ENCODE measurements around the gene DNAJC16. TPM values are rescaled to one million over a fixed set of nuclear protein-coding genes. Genes with fewer than 3 reads are reported as not detected.
"Not testable (repeated sequence)": the region's sequence is repeated elsewhere in the genome, so short reads cannot be mapped to it uniquely, and the experiment has no call there.

Gene DNAJC16
- total RNA-seq, 1 donor from 2014 or later = 11.0 TPM

- no peak for DNase-seq (ENCODE audit: low spot score)
- intact Hi-C loops (cut with DNase I) = no loop called here
Measured at GRCh38 chr1:15571266-15571665, 44.6 kb downstream of the DNAJC16 start.

- intact Hi-C loops (cut with DNase I) = no loop called here
- no peak for DNase-seq (ENCODE audit: low spot score)
Measured at GRCh38 chr1:15573477-15573876, 46.8 kb downstream of the DNAJC16 start.

- intact Hi-C loops (cut with DNase I) = no loop called here
- no peak for DNase-seq (ENCODE audit: low spot score)
Measured at GRCh38 chr1:15574741-15575140, 48.1 kb downstream of the DNAJC16 start.

- intact Hi-C loops (cut with DNase I) = no loop called here
Measured at GRCh38 chr1:15575549-15576150, 49.0 kb downstream of the DNAJC16 start.

GRCh38 chr1:15577691-15578090, 51.0 kb downstream of the DNAJC16 start:
- no peak for DNase-seq (ENCODE audit: low spot score)
- intact Hi-C loops (cut with DNase I) = no loop called here

More at GRCh38 chr1:15575549-15576150, 49.0 kb downstream of the DNAJC16 start:
- no peak for DNase-seq (ENCODE audit: low spot score)

GRCh38 chr1:15578921-15579682, 52.5 kb downstream of the DNAJC16 start:
- DNase-seq (ENCODE audit: low spot score) = no peak
- intact Hi-C loops (cut with DNase I) = no loop called here

- no peak for DNase-seq (ENCODE audit: low spot score)
- intact Hi-C loops (cut with DNase I) = no loop called here
Measured at GRCh38 chr1:15579683-15580047, 53.0 kb downstream of the DNAJC16 start.

- DNase-seq (ENCODE audit: low spot score) = no peak
- intact Hi-C loops (cut with DNase I) = no loop called here
Measured at GRCh38 chr1:15583016-15583706, 56.5 kb downstream of the DNAJC16 start.

- DNase-seq (ENCODE audit: low spot score) = no peak
- intact Hi-C loops (cut with DNase I) = no loop called here
Measured at GRCh38 chr1:15584489-15585363, 58.1 kb downstream of the DNAJC16 start, which contains the start of gene AGMAT. Gene AGMAT, minus strand, starts transcription at chr1:15585051. Its CDS starts 84 bp downstream, at chr1:15584967.

GRCh38 chr1:15592285-15592684, 65.6 kb downstream of the DNAJC16 start:
- DNase-seq (ENCODE audit: low spot score) = no peak
- intact Hi-C loops (cut with DNase I) = no loop called here

- no peak for DNase-seq (ENCODE audit: low spot score)
- intact Hi-C loops (cut with DNase I) = loop anchor here (5.0 kb wide), 1 partner anchor 146 kb away; the partner anchor contains the start of gene TMEM82
Measured at GRCh38 chr1:15595809-15596617, 69.4 kb downstream of the DNAJC16 start.

GRCh38 chr1:15598436-15598835, 71.8 kb downstream of the DNAJC16 start:
- no peak for DNase-seq (ENCODE audit: low spot score)
- intact Hi-C loops (cut with DNase I) = loop anchor here (5.0 kb wide), 1 partner anchor 144 kb away; the partner anchor contains the start of gene TMEM82

GRCh38 chr1:15603050-15603965, 76.7 kb downstream of the DNAJC16 start:
- intact Hi-C loops (cut with DNase I) = loop anchor here (2.0 kb wide), 1 partner anchor 13 kb away; the partner anchor contains the start of gene DDI2
- peak; percentile 99 for DNase-seq (ENCODE audit: low spot score)

GRCh38 chr1:15603966-15604282, 77.3 kb downstream of the DNAJC16 start:
- DNase-seq (ENCODE audit: low spot score) = not testable (repeated sequence)
- intact Hi-C loops (cut with DNase I) = loop anchor here (2.0 kb wide), 1 partner anchor 13 kb away; the partner anchor contains the start of gene DDI2

- DNase-seq (ENCODE audit: low spot score); intact Hi-C loops (cut with DNase I): not testable (repeated sequence)
Measured at GRCh38 chr1:15604400-15604799, 77.8 kb downstream of the DNAJC16 start.

GRCh38 chr1:15605398-15606383, 79.0 kb downstream of the DNAJC16 start:
- intact Hi-C loops (cut with DNase I) = no loop called here
- no peak for DNase-seq (ENCODE audit: low spot score)
